ENCODE measurements around the gene DUS3L. TPM values are rescaled to one million over a fixed set of nuclear protein-coding genes. Genes with fewer than 3 reads are reported as not detected.

Gene DUS3L
- total and polyA plus RNA-seq, 2 donors (not counting 3 experiments of a cell fraction or from before 2014, with no cell fraction given), result 25.8 to 38.9 TPM

DNA sequence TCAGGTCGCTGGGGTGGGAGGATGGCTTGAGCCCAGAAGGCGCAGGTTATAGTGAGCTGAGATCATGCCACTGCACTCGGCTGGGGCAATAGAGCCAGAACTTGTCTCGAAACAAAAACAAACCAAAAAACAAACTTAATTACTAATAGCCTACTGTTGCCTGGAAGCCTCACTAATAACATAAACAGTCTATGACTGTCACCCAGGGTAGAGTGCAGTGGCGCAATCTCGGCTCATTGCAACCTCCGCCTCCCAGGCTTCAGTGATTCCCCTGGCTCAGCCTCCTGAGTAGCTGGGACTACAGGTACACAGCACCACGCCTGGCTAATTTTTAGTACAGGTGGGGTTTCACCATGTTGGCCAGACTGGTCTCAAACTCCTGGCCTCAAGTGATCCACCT is 52.5 kb downstream of the DUS3L start:
- Histone ChIP-seq H3K4me3 (replicated peaks in 1 of 3; ENCODE audit: insufficient read depth in 1 of 3, low read depth in 1 of 3, low read length in 3 of 3) (no peak overlapping the region), H4K20me1 (replicated peaks; ENCODE audit: control insufficient read depth, extremely low read depth, insufficient read depth, low read length) (no peaks in the 10 kb centered on the region), H2AFZ (ENCODE audit: low read depth, low read length) (no peak overlapping the region), H3K4me1 (ENCODE audit: control insufficient read depth, extremely low read depth, insufficient read depth, low read length) (no peaks in the 10 kb centered on the region), H3K27ac (ENCODE audit: insufficient read depth, low read depth, low read length) (no peak overlapping the region), H3K27me3 (ENCODE audit: control insufficient read depth in 2 of 2, insufficient read depth in 2 of 2, low read length in 2 of 2) (no peaks in the 10 kb centered on the region), H3K79me2 (ENCODE audit: control insufficient read depth, insufficient read depth, low read length) (no peaks in the 10 kb centered on the region), H3K4me2 (ENCODE audit: insufficient read depth, low read length) (no peak overlapping the region), H3K9me1 (replicated peaks; ENCODE audit: control insufficient read depth, extremely low read depth, insufficient read depth, low read length) (no peaks in the 10 kb centered on the region), H3K9ac (replicated peaks; ENCODE audit: extremely low read depth, insufficient read depth, low read length) (no peak overlapping the region), H3K36me3 (ENCODE audit: control insufficient read depth in 2 of 2, extremely low read depth in 1 of 2, insufficient read depth in 2 of 2, low read length in 2 of 2) (no peaks in the 10 kb centered on the region), H3K9me3 (replicated peaks; ENCODE audit: control insufficient read depth, insufficient read depth, low read length) (no peaks in the 10 kb centered on the region)
- DNase-seq (ENCODE audit: low read depth, low spot score) (no peak), FAIRE-seq (no peak)
- dilution Hi-C loops (cut with MboI; ENCODE audit: extremely low pct_ligation_motif_present, low sequenced_read_pairs), result no loop called here
- TF ChIP-seq FOS (IDR thresholded peaks at IDR 0.05; ENCODE audit: borderline replicate concordance, insufficient read depth, low read length) (no peak), EZH2 (IDR thresholded peaks at IDR 0.05; ENCODE audit: borderline replicate concordance, low read depth, low read length, severe bottlenecking) (no peak), JUN (IDR thresholded peaks at IDR 0.05; ENCODE audit: borderline replicate concordance, insufficient read depth, insufficient read length, low read depth) (no peak), POLR2A (IDR thresholded peaks at IDR 0.05; ENCODE audit: low read depth, low read length) (no peak), MYC (IDR thresholded peaks at IDR 0.05; ENCODE audit: low read depth, low read length) (no peak), POLR2AphosphoS5 (IDR thresholded peaks at IDR 0.05; ENCODE audit: insufficient read depth, low read depth, low read length) (no peak), GATA2 (IDR thresholded peaks at IDR 0.05; ENCODE audit: insufficient read depth, insufficient read length, low read depth, low read length) (no peak)
- TF ChIP-seq, protein P1, sequence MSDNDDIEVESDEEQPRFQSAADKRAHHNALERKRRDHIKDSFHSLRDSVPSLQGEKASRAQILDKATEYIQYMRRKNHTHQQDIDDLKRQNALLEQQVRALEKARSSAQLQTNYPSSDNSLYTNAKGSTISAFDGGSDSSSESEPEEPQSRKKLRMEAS (IDR thresholded peaks at IDR 0.05; ENCODE audit: insufficient read depth, insufficient read length), result no peak
- TF ChIP-seq, protein P2, sequence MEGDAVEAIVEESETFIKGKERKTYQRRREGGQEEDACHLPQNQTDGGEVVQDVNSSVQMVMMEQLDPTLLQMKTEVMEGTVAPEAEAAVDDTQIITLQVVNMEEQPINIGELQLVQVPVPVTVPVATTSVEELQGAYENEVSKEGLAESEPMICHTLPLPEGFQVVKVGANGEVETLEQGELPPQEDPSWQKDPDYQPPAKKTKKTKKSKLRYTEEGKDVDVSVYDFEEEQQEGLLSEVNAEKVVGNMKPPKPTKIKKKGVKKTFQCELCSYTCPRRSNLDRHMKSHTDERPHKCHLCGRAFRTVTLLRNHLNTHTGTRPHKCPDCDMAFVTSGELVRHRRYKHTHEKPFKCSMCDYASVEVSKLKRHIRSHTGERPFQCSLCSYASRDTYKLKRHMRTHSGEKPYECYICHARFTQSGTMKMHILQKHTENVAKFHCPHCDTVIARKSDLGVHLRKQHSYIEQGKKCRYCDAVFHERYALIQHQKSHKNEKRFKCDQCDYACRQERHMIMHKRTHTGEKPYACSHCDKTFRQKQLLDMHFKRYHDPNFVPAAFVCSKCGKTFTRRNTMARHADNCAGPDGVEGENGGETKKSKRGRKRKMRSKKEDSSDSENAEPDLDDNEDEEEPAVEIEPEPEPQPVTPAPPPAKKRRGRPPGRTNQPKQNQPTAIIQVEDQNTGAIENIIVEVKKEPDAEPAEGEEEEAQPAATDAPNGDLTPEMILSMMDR (IDR thresholded peaks at IDR 0.05; ENCODE audit: extremely low read depth in 1 of 2, insufficient read depth in 1 of 2, low read depth in 1 of 2, low read length in 2 of 2), result no peak
- POLR2A ChIA-PET, result no interaction called here
- intact Hi-C loops (cut with micrococcal nuclease), result no loop called here
- CTCF ChIA-PET, result interaction anchor here (0.7 kb wide), 1 partner anchor 450 kb away, joined by 5 read pairs; no protein-coding TSS in a partner anchor
- BruUV-seq (replicated peaks), result no TSS peak

Other genes with a start within 250 kb of the DUS3L start
- not detected in 2 replicates for gene TINCR, start 223.2 kb downstream of the DUS3L start, total RNA-seq
- gene TINCR, start 223.2 kb downstream of the DUS3L start, polyA plus RNA-seq, result 0.01 TPM in 1 of 2 replicates, not detected in the other
- gene SAFB2, start 168.4 kb downstream of the DUS3L start, total RNA-seq, result 83.7 and 85.9 TPM in 2 replicates
- 24.6 and 31.5 TPM in 2 replicates for gene SAFB2, start 168.4 kb downstream of the DUS3L start, polyA plus RNA-seq
- 96.8 and 109 TPM in 2 replicates for gene SAFB, start 168.1 kb downstream of the DUS3L start, total RNA-seq
- gene SAFB, start 168.1 kb downstream of the DUS3L start, polyA plus RNA-seq, result 33.1 and 44.7 TPM in 2 replicates
- 53.0 and 55.3 TPM in 2 replicates for gene MICOS13, start 110.6 kb downstream of the DUS3L start, total RNA-seq
- gene MICOS13, start 110.6 kb downstream of the DUS3L start, polyA plus RNA-seq, result 86.1 and 115 TPM in 2 replicates
- 4.4 and 5.0 TPM in 2 replicates for gene HSD11B1L, start 110.1 kb downstream of the DUS3L start, total RNA-seq
- 9.1 and 10.2 TPM in 2 replicates for gene HSD11B1L, start 110.1 kb downstream of the DUS3L start, polyA plus RNA-seq
- gene RPL36, start 100.9 kb downstream of the DUS3L start, total RNA-seq, result 944 and 1,033 TPM in 2 replicates
- gene RPL36, start 100.9 kb downstream of the DUS3L start, polyA plus RNA-seq, result 835 and 1,084 TPM in 2 replicates
- 95.1 and 95.7 TPM in 2 replicates for gene LONP1, start 71.0 kb downstream of the DUS3L start, total RNA-seq
- gene LONP1, start 71.0 kb downstream of the DUS3L start, polyA plus RNA-seq, result 70.0 and 89.2 TPM in 2 replicates
- not detected in 2 replicates for gene CATSPERD, start 70.5 kb downstream of the DUS3L start, total RNA-seq
- gene CATSPERD, start 70.5 kb downstream of the DUS3L start, polyA plus RNA-seq, result not detected in 2 replicates
- 3.4 and 3.6 TPM in 2 replicates for gene PRR22, start 6.4 kb downstream of the DUS3L start, total RNA-seq
- gene PRR22, start 6.4 kb downstream of the DUS3L start, polyA plus RNA-seq, result 1.4 and 2.0 TPM in 2 replicates
- 0.30 TPM in 1 of 2 replicates, not detected in the other for gene NRTN, start 13.9 kb upstream of the DUS3L start, total RNA-seq
- gene NRTN, start 13.9 kb upstream of the DUS3L start, polyA plus RNA-seq, result 0.41 TPM in 2 replicates
- gene FUT6, start 48.5 kb upstream of the DUS3L start, total RNA-seq, result not detected in 2 replicates
- gene FUT6, start 48.5 kb upstream of the DUS3L start, polyA plus RNA-seq, result not detected in 2 replicates
- gene FUT3, start 60.3 kb upstream of the DUS3L start, total RNA-seq, result not detected in 2 replicates
- gene FUT3, start 60.3 kb upstream of the DUS3L start, polyA plus RNA-seq, result not detected in 2 replicates
- not detected in 2 replicates for gene FUT5, start 79.4 kb upstream of the DUS3L start, total RNA-seq
- not detected in 2 replicates for gene FUT5, start 79.4 kb upstream of the DUS3L start, polyA plus RNA-seq
- 281 and 283 TPM in 2 replicates for gene NDUFA11, start 112.6 kb upstream of the DUS3L start, total RNA-seq
- gene NDUFA11, start 112.6 kb upstream of the DUS3L start, polyA plus RNA-seq, result 876 and 1,690 TPM in 2 replicates
- gene VMAC, start 113.7 kb upstream of the DUS3L start, total RNA-seq, result 4.4 and 4.7 TPM in 2 replicates
- gene VMAC, start 113.7 kb upstream of the DUS3L start, polyA plus RNA-seq, result 6.9 and 8.9 TPM in 2 replicates
- 6.1 and 6.9 TPM in 2 replicates for gene CAPS, start 123.1 kb upstream of the DUS3L start, total RNA-seq
- 8.9 and 11.3 TPM in 2 replicates for gene CAPS, start 123.1 kb upstream of the DUS3L start, polyA plus RNA-seq
- 72.3 and 87.8 TPM in 2 replicates for gene RANBP3, start 187.0 kb upstream of the DUS3L start, total RNA-seq
- 85.3 and 102 TPM in 2 replicates for gene RANBP3, start 187.0 kb upstream of the DUS3L start, polyA plus RNA-seq

All from endothelial cell of umbilical vein (primary cell).